K562 (cell line): Measurements from ENCODE around the gene HSPA1L. TPM values are rescaled to one million over a fixed set of nuclear protein-coding genes. Genes with fewer than 3 reads are reported as not detected.
A peak's percentile ranks its signal among the peaks of the same experiment; 100 is the strongest.

Experiments
- RBBP5 ChIP-seq: fragments of 200-600 bp; sonication (generic); IDR thresholded peaks from 2 replicates; pipeline ENCODE4 v1.6.1; 2012; ENCODE audit warnings: borderline replicate concordance, mild to moderate bottlenecking, low read length, control low read depth, inconsistent platforms; ENCODE audit not compliant: insufficient read depth, poor library complexity, severe bottlenecking
- TGIF2 ChIP-seq: sonication (generic); formaldehyde crosslinking; IDR thresholded peaks from 2 replicates; pipeline ENCODE4 v1.8.1; 2022; ENCODE audit warnings: mild to moderate bottlenecking, missing genetic modification reagents, moderate library complexity
- UBTF ChIP-seq, 2 experiments: IDR thresholded peaks; 2 replicates each; pipeline ENCODE4 v1.6.1; 2012; ENCODE audit warnings: improper control_type of control experiment in 2 of 2, low read depth in 2 of 2, low read length in 2 of 2, borderline replicate concordance in 1 of 2
- polyA plus RNA-seq, 8 experiments: library from polyadenylated mRNA; depleted of rRNA in 4 of 8; stranded (reverse) in 5 of 8; unstranded in 3 of 8; fragments of >200 nt; fragmentation: Nextera tagmentation in 2 of 8; fragmentation: Illumina TruSeq in 1 of 8; extraction: Ambion mirVana in 2 of 8; extraction: Trizol in 1 of 8; gene quantifications; 2 replicates each; pipeline versions ENCODE4 v1.2.1 to v1.2.3, GENCODE V29; 2011 to 2014; ENCODE audit warnings: inconsistent platforms in 1 of 8, missing spikeins in 1 of 8
- total RNA-seq, 7 experiments: library from RNA; depleted of rRNA in 6 of 7; stranded (reverse); fragments of >200 nt in 6 of 7; fragmentation: Illumina TruSeq in 2 of 7; extraction: Trizol in 2 of 7; gene quantifications; 2 replicates each; pipeline versions ENCODE4 v1.2.1 to v1.2.3, GENCODE V29; 2011 to 2021; ENCODE audit warnings: low replicate concordance in 1 of 7
- TF ChIP-seq, protein P1 (sequence below): fragments of 250-450 bp; sonication (Bioruptor Pico); IDR thresholded peaks from 2 replicates; pipeline ENCODE4 v1.5.0; 2020; ENCODE audit warnings: mild to moderate bottlenecking

The HSPA1L gene
- total and polyA plus RNA-seq, 9 of the 15 experiments (the other 6 are each of a cell fraction or from before 2014, with no cell fraction given): 0.14 to 2.1 (median 1.3) TPM

GRCh38 chr6:31822036-31822821 is 7.1 kb upstream of the HSPA1L start (continued):
- TF ChIP-seq UBTF (IDR thresholded peaks at IDR 0.05; ENCODE audit: borderline replicate concordance in 1 of 2, low read depth in 2 of 2, low read length in 2 of 2) (peak; percentile 89 to 95; a peak in 2 of 4 replicates), RBBP5 (peak; percentile 56), TGIF2 (CRISPR knock-in tag) (no peak)
- TF ChIP-seq, protein P1, sequence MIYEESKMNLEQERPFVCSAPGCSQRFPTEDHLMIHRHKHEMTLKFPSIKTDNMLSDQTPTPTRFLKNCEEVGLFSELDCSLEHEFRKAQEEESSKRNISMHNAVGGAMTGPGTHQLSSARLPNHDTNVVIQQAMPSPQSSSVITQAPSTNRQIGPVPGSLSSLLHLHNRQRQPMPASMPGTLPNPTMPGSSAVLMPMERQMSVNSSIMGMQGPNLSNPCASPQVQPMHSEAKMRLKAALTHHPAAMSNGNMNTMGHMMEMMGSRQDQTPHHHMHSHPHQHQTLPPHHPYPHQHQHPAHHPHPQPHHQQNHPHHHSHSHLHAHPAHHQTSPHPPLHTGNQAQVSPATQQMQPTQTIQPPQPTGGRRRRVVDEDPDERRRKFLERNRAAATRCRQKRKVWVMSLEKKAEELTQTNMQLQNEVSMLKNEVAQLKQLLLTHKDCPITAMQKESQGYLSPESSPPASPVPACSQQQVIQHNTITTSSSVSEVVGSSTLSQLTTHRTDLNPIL: peak; percentile 79; the same call in 1 of the 2 replicates
